Activated T-cell treated with anti-CD3 and anti-CD28 coated beads, Interleukin-2, amount 50 U/mL, for 48 hours (primary cell): ENCODE data around the gene ZNF177.

Experiments used
- DNase-seq, 2 experiments: peaks; one replicate each; pipeline ENCODE4 v3.0.0-alpha.2; 2020

Gene ZNF177

DNA sequence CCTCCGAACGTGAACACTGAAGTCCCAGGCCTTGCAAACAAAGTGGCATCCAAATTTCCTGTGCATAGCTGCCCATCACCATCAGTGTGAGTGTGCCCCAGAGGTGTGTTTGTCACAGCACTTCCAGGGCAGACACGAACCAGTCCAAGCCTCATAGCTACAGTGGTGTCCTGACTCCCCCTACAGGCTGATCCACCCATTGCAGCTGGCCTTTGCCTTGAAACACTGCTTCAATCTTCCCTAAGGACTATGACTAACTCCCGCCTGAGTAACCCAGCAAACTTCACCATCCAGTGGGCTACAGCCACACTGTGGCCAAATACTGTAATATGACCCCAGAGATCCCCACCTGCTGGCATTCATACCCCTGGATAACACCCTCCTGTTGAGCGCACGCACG lies 68.7 kb downstream of the ZNF177 start:
- peak; percentile 37 to 39 for DNase-seq
